Left lung (tissue), 10 donors: ENCODE measurements around the gene FAM107B. TPM values are rescaled to one million over a fixed set of nuclear protein-coding genes. Genes with fewer than 3 reads are reported as not detected.

Experiments
- ATAC-seq: fragments of 200-7000 bp; cut with Tn5 transposase; one replicate; pipeline ENCODE4 v1.9.1; 2020; ENCODE audit warnings: moderate library complexity
- DNase-seq, 4 donors: peaks; one replicate each; pipeline ENCODE4 v3.0.0-alpha.2; 2013 to 2020
- H3K27ac ChIP-seq, 2 donors: fragments of 200-600 bp; sonication (generic) in 1 of 2; one replicate each; pipeline versions ENCODE4 v1.5.0 to v1.8.0; 2020 to 2021
- H3K27me3 ChIP-seq, 2 donors: fragments of 200-600 bp; sonication (generic) in 1 of 2; one replicate each; pipeline versions ENCODE4 v1.5.0 to v1.8.0; 2020 to 2021
- H3K36me3 ChIP-seq, 2 donors: fragments of 200-600 bp; sonication (generic) in 1 of 2; one replicate each; pipeline versions ENCODE4 v1.5.0 to v1.8.0; 2020 to 2021
- H3K4me1 ChIP-seq, 2 donors: fragments of 200-600 bp; one replicate each; pipeline ENCODE4 v1.8.0; 2021
- H3K4me3 ChIP-seq, 2 donors: fragments of 200-600 bp; sonication (generic) in 1 of 2; one replicate each; pipeline versions ENCODE4 v1.5.0 to v1.8.0; 2020 to 2021; ENCODE audit warnings: mild to moderate bottlenecking in 1 of 2
- H3K9me3 ChIP-seq, 2 donors: fragments of 200-600 bp; sonication (generic) in 1 of 2; one replicate each; pipeline versions ENCODE4 v1.5.0 to v1.8.0; 2020 to 2021
- CTCF ChIP-seq, 2 donors: fragments of 200-600 bp; sonication (generic) in 1 of 2; IDR thresholded peaks; one replicate each; pipeline versions ENCODE4 v1.5.0 to v1.8.0; 2021; ENCODE audit warnings: antibody characterized with exemption in 2 of 2
- intact Hi-C, 2 donors: fragments of 100-400 bp; cut with DNase I; formaldehyde crosslinking; loops; one replicate each; pipeline versions ENCODE4 v1.11.2 to v1.14.2; 2022
- polyA plus RNA-seq, 6 donors: library from polyadenylated mRNA; unstranded; fragments of 120-200 nt; gene quantifications; one replicate each; pipeline ENCODE4 v1.2.1, GENCODE V29; 2013; ENCODE audit not compliant: insufficient read length in 6 of 6
- total RNA-seq, 2 donors: library from RNA; stranded (reverse); fragmentation: NEBNext Ultra II Directional; extraction: Animal tissue kit (Norgen Biotek cat#: 25700); gene quantifications; one replicate each; pipeline ENCODE4 v1.2.1, GENCODE V29; 2021
- donor health status: DM: no; HTN: yes; CAD: no.
- donor health status: DM: no; HTN: no; CAD: no.

The FAM107B gene
- total and polyA plus RNA-seq, 8 donors: 66.2 to 93.6 (median 83.0) TPM

- Histone ChIP-seq H3K4me3 (no peak overlapping the region), H3K4me1 (no peaks in the 10 kb centered on the region), H3K36me3 (no peaks in the 10 kb centered on the region), H3K27me3 (no peaks in the 10 kb centered on the region), H3K27ac (no peak overlapping the region), H3K9me3 (no peaks in the 10 kb centered on the region)
- no peak for DNase-seq
- intact Hi-C loops: no loop called here
- no peak for TF ChIP-seq CTCF (IDR thresholded peaks at IDR 0.05)
- no peak for ATAC-seq
Measured at GRCh38 chr10:14728346-14728745, 46.4 kb downstream of the FAM107B start.

GRCh38 chr10:14727924-14728323, 46.8 kb downstream of the FAM107B start:
- Histone ChIP-seq H3K4me3 (no peak overlapping the region), H3K9me3 (no peaks in the 10 kb centered on the region), H3K36me3 (no peaks in the 10 kb centered on the region), H3K27me3 (no peaks in the 10 kb centered on the region), H3K27ac (no peak overlapping the region), H3K4me1 (no peaks in the 10 kb centered on the region)
- no peak for TF ChIP-seq CTCF (IDR thresholded peaks at IDR 0.05)
- no peak for ATAC-seq
- DNase-seq: peak in 1 of 4 donors; percentile 48
- intact Hi-C loops: no loop called here

GRCh38 chr10:14727465-14727864, 47.2 kb downstream of the FAM107B start:
- H3K4me1 ChIP-seq: no peaks in the 10 kb centered on the region
- no peak overlapping the region for H3K27ac ChIP-seq
- intact Hi-C loops: no loop called here
- no peaks in the 10 kb centered on the region for H3K27me3 ChIP-seq
- no peaks in the 10 kb centered on the region for H3K36me3 ChIP-seq
- H3K4me3 ChIP-seq: no peak overlapping the region
- no peak for TF ChIP-seq CTCF (IDR thresholded peaks at IDR 0.05)
- no peaks in the 10 kb centered on the region for H3K9me3 ChIP-seq
- DNase-seq: no peak
- ATAC-seq: peak; percentile 34

GRCh38 chr10:14724931-14725330, 49.8 kb downstream of the FAM107B start:
- Histone ChIP-seq H3K4me1 (no peaks in the 10 kb centered on the region), H3K36me3 (no peaks in the 10 kb centered on the region), H3K9me3 (no peaks in the 10 kb centered on the region), H3K4me3 (no peak overlapping the region), H3K27me3 (no peaks in the 10 kb centered on the region), H3K27ac (no peak overlapping the region)
- no peak for ATAC-seq
- DNase-seq: no peak
- intact Hi-C loops: no loop called here
- TF ChIP-seq CTCF (IDR thresholded peaks at IDR 0.05): no peak

- no peak overlapping the region for H3K27ac ChIP-seq
- DNase-seq: no peak
- H3K4me1 ChIP-seq: no peaks in the 10 kb centered on the region
- no peaks in the 10 kb centered on the region for H3K9me3 ChIP-seq
- no peaks in the 10 kb centered on the region for H3K27me3 ChIP-seq
- no peak for TF ChIP-seq CTCF (IDR thresholded peaks at IDR 0.05)
- H3K4me3 ChIP-seq: no peak overlapping the region
- H3K36me3 ChIP-seq: no peaks in the 10 kb centered on the region
- no peak for ATAC-seq
- intact Hi-C loops: no loop called here
Measured at GRCh38 chr10:14723052-14723689, 51.5 kb downstream of the FAM107B start.
